ENCODE results near the gene WLS.

Gene WLS

GRCh38 chr1:68196676-68197075 lies 35.6 kb downstream of the WLS start:
- no peak for DNase-seq (ENCODE audit: low read depth, low spot score)
- ChIA-PET CTCF (interaction anchor here (1.4 to 1.5 kb wide), 2 partner anchors 19 to 76 kb away, joined by 3 to 4 read pairs; no protein-coding TSS in a partner anchor), POLR2A (no interaction called here)
- TF ChIP-seq CTCF (IDR thresholded peaks at IDR 0.05; ENCODE audit: insufficient read depth, low read length, missing control alignments) = no peak
- no peak overlapping the region for H3K4me3 ChIP-seq (ENCODE audit: low read depth, low read length)

- H3K4me3 ChIP-seq (ENCODE audit: low read depth, low read length) = no peak overlapping the region
- TF ChIP-seq CTCF (IDR thresholded peaks at IDR 0.05; ENCODE audit: insufficient read depth, low read length, missing control alignments) = no peak
- CTCF ChIA-PET = interaction anchor here (0.6 to 1.3 kb wide), 2 partner anchors 15 to 72 kb away, joined by 3 read pairs; no protein-coding TSS in a partner anchor
Observed at GRCh38 chr1:68191717-68192116, 40.6 kb downstream of the WLS start.

GRCh38 chr1:68188644-68189340 lies 43.5 kb downstream of the WLS start:
- no peak for DNase-seq (ENCODE audit: low read depth, low spot score)

More at GRCh38 chr1:68191717-68192116, 40.6 kb downstream of the WLS start:
- no peak for DNase-seq (ENCODE audit: low read depth, low spot score)
- POLR2A ChIA-PET = no interaction called here

GRCh38 chr1:68188060-68188538 lies 44.2 kb downstream of the WLS start:
- ChIA-PET CTCF (interaction anchor here (1.1 to 2.8 kb wide), 2 partner anchors 106 to 154 kb away, joined by 3 to 7 read pairs; no protein-coding TSS in a partner anchor), POLR2A (interaction anchor here (1.0 kb wide), 1 partner anchor 13 kb away, joined by 3 read pairs; no protein-coding TSS in a partner anchor)
- no peak overlapping the region for H3K4me3 ChIP-seq (ENCODE audit: low read depth, low read length)
- DNase-seq (ENCODE audit: low read depth, low spot score) = no peak
- TF ChIP-seq CTCF (IDR thresholded peaks at IDR 0.05; ENCODE audit: insufficient read depth, low read length, missing control alignments) = no peak

More at GRCh38 chr1:68188644-68189340, 43.5 kb downstream of the WLS start:
- ChIA-PET POLR2A (no interaction called here), CTCF (interaction anchor here (2.0 kb wide), 1 partner anchor 154 kb away, joined by 4 read pairs; no protein-coding TSS in a partner anchor)
- H3K4me3 ChIP-seq (ENCODE audit: low read depth, low read length) = no peak overlapping the region
- TF ChIP-seq CTCF (IDR thresholded peaks at IDR 0.05; ENCODE audit: insufficient read depth, low read length, missing control alignments) = no peak

- ChIA-PET CTCF (interaction anchor here (1.5 to 2.8 kb wide), 2 partner anchors 21 to 157 kb away, joined by 5 to 7 read pairs; no protein-coding TSS in a partner anchor), POLR2A (no interaction called here)
- no peak for DNase-seq (ENCODE audit: low read depth, low spot score)
- no peak overlapping the region for H3K4me3 ChIP-seq (ENCODE audit: low read depth, low read length)
- no peak for TF ChIP-seq CTCF (IDR thresholded peaks at IDR 0.05; ENCODE audit: insufficient read depth, low read length, missing control alignments)
Observed at GRCh38 chr1:68185743-68186142, 46.6 kb downstream of the WLS start.

GRCh38 chr1:68183895-68184294 lies 48.4 kb downstream of the WLS start:
- ChIA-PET POLR2A (no interaction called here), CTCF (no interaction called here)
- no peak for TF ChIP-seq CTCF (IDR thresholded peaks at IDR 0.05; ENCODE audit: insufficient read depth, low read length, missing control alignments)

More at GRCh38 chr1:68183895-68184294, 48.4 kb downstream of the WLS start:
- H3K4me3 ChIP-seq (ENCODE audit: low read depth, low read length) = no peak overlapping the region
- no peak for DNase-seq (ENCODE audit: low read depth, low spot score)
